G401 (cell line): ENCODE results near the gene BRAT1. TPM values are rescaled to one million over a fixed set of nuclear protein-coding genes. Genes with fewer than 3 reads are reported as not detected.

Source experiments
- DNase-seq: peaks from one replicate; pipeline ENCODE4 v3.0.0-alpha.2; 2015; ENCODE audit warnings: low spot score
- in situ Hi-C: cut with HindIII; loops from 2 replicates; pipeline ENCODE4 v1.10.0; 2016; ENCODE audit warnings: low sequenced_read_pairs, mixed read lengths
- total RNA-seq: library from RNA; depleted of rRNA; stranded (reverse); fragments of >200 nt; shearing (Covaris generic); gene quantifications from 2 replicates; pipeline ENCODE4 v1.2.3, GENCODE V29; 2014

Gene BRAT1
- total RNA-seq, 1 experiment from 2014 or later: 87.3 TPM

DNA sequence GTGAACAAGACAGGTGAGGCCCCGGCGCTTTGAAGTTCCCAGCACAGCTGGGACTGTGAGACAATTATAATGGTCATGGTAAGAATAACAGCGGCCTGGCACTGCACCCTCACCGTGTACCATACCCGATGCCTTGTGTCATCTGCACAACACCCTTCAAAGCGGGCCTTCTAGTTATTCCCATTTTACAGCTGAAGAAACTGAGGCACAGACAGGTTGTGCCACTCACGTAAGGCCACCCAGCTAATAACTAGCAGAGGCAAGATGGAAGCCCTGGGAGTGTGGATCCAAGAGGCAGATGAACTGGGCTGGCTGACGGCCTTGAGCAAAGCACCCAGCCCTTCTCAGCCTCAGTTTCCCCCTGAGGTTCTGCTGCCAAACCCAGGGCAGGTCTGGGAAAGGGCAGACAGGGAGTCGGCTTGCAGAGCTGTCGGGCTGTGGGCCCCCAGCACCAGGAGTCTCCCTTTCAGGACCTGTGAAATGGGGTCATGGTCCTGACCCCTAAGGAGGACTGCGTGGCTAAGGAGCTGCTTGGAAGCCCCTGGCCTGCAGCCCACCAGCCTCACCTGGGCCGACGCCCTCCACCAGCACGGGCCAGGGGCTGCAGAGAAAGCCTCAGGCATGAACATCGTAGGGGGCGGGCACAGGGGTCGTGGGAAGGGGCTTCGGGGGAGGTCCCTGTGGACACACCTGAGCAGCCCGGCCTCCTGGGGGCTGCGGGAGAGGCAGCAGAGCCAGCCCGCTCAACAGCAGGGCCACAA, 51.0 kb downstream of the BRAT1 start:
- DNase-seq: no peak
- in situ Hi-C loops: no loop called here

DNA sequence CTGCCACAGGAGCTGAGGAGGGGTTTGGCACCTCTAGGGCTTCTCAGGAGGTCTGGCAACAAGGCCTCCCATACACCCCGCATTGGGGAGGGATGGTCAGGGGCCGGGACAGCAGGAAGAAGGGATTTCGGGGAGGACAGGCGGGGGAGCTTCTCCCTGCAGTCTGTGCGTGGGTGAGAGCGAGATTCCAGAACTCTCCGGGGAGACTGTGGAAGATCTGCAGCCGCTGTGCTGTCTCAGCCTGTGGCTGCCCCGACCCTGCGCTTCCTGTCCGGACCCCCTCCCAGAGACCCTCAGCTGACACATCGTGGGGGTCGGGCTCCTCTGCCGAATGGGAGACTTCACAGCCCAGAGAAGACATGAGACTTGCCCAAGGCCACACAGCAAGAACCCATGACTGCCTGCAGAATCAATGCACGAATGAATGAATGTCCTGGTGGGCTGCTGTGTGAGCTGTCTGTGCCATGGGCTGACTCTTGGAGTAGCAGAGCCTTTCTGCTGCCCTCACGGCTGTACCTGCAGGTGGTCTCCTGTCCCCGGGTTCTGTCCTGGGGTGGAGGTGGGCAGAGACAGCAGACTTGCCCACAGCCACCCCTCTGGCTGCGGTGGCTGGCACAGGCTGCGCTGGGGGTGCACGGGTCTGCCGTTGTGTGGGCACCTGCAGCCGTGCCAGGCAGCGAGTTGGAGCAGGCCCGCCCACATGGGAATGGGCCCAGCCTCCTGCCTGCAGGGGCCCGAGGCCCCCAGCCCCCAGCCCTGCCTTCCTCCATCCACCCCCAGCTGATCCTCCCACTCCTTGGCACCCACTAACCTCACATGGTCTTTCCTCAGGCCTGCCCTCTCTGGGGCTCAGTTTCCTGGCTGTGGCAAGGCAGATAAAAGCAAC, 52.0 kb downstream of the BRAT1 start:
- DNase-seq: no peak
- in situ Hi-C loops: no loop called here

DNA sequence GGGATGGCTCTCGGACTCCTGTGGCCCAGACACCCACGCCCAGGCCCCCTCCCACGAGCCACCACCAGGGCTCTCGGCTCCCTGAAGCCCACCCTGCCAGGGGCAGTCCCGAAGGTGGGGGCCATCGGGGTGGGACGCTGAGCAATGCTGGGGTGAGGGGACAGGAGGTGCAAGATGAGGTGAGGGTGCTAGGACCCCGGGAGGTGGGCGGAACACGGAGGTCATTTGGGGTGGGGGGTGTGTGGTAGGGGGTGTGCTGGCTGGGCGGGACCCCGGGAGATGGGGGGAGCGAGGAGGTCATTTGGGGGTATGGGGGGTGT, 52.7 kb downstream of the BRAT1 start:
- DNase-seq: no peak
- in situ Hi-C loops: no loop called here

DNA sequence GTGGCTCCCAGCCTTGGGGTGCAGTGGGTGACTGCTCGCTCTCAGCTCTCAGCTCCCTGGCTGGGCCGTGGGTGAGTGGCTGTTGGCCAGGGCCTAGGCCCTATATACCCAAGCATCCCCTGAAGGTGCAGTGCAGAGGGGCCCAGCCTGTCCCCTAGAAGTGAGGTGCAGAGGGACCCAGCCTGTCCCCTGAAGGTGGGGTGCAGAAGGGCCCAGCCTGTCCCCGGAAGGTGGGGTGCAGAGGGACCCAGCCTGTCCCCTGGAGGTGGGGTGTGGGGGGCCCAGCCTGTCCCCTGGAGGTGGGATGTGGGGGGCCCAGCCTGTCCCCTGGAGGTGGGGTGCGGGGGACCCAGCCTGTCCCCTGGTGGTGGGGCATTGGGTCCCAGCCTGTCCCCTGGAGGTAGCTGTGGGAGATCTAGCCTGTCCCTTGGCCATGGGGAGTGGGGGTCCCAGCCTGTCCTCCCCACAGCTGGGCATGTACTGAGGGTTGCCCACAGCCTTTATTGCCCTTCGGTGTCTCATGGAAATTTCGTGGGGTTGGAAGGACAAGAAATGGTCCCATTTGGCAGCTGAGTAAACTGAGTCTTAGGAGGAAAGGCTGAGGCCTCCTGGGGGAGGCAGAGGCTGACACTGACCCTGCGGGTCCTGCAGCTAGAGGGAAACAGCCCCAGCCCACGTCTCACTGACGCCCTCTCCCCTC, 53.2 kb downstream of the BRAT1 start:
- in situ Hi-C loops: no loop called here
- DNase-seq: no peak

DNA sequence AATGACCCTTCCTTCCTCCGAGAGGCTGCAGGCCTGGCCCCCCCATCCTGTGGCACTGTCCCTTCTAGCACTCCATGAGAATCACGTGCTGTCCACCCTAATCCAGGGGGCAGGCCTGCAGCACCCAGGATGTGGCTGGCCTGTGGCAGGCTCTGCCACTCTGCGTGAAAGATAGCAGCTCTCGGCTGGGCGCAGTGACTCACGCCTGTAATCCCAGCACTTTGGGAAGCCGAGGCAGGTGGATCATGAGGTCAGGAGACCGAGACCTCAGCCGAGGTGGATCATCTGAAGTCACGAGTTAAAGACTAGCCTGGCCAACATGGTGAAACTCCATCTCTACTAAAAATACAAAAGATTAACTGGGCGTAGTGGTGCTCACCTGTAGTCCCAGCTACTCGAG, 54.6 kb downstream of the BRAT1 start:
- DNase-seq: no peak
- in situ Hi-C loops: no loop called here

DNA sequence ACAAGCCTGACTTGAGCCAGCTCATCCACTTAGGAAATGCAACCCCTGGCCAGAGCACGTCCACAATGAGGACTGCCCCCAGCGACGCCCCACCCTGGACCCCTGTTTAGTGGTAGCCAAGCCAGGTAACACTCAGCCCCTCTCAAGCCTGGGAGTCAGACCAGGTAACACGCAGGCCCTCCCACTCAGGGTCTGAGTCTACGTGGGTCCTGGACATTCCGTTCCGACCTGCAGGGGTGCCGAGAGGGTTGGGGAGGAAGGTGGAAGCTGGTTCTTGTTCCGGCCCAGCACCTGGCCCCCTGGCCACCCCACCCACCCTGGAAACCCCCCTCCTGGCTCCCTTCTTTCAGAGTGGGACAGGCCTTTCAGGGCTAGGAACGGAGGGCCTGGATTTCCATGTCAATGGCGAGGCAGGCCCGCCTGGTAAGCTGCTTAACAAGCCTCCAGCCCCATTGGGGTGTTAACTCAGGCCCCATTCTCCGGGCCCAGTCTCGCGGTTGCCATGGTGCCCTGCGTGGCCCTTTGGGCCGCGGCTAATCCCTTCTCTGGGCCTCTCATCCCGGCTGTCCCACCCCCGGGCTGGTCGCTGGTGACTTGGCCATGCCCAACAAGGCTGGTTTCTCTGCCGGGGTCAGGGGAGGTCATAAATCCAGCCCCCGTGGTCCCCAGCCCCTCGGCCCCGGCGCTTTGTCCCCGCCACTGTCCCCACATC, 55.4 kb downstream of the BRAT1 start:
- in situ Hi-C loops: no loop called here
- no peak for DNase-seq

DNA sequence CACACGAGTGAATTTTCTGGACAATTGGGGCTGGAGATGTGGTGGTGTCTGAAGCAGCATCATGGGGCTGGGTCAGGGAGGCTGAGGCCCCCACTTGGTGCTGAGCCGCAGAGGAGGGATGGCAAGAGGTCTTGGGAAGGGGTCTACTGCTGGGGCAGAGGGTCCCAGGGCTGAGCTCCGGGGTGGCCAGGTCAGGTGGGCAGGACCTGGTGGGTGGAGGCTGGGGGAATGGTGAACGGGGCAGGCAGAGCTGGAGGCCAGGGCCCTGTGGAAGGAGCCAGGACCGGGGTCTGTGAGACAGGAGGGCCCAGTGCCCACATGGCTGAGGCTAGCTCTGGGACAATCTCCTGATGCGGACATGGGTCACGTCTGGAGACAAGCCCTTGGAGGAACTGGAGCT, 56.1 kb downstream of the BRAT1 start:
- no peak for DNase-seq
- in situ Hi-C loops: no loop called here

DNA sequence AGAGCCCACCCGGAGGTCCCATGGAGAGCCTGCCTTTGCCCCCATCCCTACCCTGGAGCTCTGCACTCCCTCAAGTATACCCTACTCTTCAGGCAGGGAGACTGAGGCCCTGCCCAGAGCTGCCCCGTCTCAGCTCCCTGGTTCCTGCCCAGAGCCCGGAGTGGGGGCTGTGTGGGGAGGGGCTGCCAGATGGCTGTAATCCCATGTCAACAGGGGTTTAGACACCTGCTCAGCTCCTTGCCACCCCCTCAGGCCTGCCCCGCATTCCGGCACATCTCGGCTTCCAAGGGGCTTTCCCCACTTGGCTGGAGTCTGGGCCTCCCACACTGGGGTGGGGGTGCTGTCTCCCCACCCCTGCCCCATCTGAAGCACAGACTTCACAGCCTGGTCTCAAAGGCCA, 56.6 kb downstream of the BRAT1 start:
- no peak for DNase-seq
- in situ Hi-C loops: no loop called here

DNA sequence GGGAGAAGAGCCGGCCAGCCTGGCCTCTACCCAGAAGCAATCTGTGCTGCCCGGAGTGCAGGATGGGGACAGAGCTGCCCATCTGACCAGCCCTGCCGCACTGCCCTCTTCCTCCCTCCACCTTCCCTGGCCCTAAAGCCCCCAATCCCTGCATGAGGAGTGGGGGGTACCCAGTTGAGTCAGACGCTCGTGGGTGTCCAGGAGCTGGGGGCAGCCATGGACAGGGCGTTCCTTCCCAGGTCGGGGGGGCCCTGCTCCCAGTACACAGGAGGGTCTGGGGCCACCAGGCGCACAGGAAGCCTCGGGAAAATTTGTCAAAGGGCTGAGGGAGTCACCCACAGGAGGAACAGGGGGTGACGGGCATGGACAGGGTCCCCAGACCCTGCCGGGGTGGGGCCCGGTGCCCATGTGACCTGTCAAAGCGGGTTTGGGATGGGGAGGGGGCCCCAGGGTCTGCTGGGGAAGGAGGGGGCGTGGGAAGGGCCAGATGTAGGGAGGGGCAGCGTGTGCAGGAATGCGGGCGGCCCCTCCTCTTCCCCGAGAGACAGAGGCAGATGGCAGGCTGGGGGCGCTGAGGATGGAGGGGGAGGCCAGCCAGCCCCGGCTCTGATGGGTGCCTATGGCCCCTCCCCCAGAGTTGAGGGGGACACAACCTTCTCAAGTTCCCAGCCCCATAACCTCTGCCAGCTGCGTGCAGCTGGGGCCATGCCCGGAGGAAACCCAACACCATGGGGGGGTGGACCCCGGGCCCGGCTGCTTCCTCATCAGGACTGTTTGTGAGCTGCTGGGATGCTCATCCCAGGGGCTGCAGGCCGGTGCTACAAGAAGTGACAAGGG, 57.6 kb downstream of the BRAT1 start:
- in situ Hi-C loops: no loop called here
- no peak for DNase-seq

DNA sequence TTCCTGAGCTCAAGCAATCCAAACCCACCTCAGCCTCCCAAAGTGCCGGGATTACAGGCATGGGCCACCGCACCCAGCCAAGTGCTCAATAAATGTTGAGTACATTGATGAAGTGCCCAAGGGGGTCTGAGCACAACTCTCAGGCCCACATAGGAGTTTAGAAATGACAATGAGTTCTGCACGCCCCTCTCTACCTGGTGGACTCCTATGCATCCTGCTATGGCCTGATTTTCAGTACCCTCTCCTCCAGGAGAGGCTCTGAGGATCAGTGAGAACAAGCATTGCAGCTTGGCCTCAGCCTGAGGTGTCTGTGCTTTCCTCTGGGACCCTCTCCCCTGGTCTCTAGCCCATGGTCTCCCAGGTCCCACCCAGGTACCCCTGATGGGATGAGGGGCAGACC, 58.3 kb downstream of the BRAT1 start:
- in situ Hi-C loops: no loop called here
- no peak for DNase-seq

DNA sequence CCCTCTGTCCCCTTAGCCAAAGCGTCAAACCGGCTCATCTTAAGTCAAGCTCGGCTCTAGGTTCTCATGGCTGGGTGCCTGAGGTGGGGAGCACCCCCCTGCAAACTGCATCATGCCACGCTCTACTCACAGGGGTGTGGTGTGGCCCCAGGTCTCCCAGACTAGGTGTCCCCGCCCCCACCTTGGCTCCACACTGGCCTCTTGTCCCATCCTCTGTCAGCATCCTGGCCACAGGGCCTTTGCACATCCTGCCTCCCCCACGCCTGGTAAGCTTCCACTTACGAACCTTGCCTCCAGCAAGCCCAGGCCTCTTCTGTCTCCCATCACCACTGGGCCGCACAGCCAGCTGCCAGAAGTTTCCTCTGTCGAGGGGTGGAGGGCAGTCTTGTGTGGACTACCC, 58.9 kb downstream of the BRAT1 start:
- DNase-seq: no peak
- in situ Hi-C loops: no loop called here

DNA sequence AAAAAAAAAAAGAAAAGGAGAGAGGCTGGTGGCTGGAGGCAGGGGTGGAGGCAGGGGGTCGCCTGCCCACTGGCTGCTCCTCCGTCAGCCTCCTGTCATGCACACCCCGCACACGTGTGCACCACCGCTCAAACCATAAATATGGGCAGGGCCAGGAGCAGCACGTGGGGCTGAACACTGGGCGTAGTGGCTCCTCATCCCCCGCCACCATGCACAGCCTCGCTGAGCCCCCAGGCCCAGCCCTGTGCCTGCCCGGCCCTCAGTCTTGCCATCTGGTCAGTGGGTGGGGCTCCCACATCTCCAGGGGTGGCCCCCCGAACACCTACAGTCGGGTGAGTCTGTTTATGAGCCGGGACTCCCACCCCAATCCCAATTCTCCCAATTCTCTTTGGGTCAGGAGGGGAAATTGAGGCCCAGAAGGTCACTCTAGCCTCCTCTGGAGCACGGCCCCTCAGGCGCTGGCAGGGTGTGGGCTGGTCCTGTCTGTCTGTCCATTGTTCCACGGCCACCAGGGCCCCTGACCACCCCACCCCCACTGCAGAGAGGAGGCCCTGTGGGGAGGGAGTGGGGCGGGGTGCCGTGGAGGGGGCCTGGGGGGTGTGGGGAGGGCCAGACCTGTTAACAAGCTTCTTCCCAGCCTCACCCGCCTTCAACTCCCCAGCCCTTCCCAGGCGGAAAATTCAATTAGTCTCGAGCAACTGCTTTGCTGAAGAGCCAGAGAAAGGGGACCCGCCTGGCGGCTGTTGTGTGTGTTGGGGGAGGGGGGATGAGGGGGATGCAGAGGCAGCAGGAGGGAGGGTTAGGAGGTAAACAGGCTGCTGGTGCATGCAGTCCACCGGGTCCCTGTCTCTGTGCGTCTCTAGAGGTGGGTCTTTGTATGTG, 59.7 kb downstream of the BRAT1 start:
- DNase-seq: no peak
- in situ Hi-C loops: no loop called here

DNA sequence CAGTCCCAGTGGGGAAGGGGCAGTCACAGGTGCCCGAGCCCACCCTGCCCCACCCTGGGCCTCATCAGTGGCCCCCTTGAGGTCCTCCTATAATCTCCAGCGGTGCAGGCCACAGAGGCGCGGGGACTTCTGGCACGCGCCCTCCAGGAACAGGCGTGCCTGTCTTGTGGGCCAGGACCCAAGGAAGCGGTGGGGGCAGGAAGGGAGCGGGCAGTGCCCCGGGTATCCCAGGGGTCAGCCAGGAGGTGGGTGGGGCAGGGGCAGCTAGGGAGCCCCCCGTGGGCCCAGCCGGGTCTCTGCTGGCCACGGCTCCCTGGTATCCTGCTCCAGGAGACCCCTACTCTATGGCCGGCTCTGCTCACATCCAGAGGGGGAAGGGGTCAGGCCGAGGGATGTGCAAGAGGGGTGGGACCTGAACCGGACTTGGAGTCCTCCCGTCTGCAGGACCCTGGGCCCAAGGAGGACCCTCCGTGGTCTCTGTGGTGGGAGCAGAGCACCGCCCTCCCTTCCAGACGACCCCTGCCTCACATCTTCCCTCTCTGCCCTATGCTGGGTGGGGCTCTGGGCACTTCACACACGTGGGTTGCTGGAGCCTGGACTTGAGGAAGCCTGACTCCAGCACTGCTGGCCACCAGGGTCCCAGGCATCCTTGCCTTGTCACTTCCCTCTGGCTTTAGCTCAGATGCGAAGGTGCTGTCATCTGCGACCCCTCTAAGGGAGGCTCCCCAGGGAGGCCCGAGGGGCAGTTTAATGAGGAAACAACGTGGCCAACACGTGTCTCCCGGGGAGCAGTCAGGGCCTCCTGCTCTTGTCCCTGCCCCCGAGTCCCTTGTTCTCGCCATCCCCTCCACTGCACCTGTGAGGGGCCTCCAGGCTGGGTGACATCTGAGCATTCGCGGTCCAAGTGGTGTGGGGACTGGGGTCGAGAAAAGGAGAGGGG, 60.9 kb downstream of the BRAT1 start:
- in situ Hi-C loops: no loop called here
- no peak for DNase-seq

DNA sequence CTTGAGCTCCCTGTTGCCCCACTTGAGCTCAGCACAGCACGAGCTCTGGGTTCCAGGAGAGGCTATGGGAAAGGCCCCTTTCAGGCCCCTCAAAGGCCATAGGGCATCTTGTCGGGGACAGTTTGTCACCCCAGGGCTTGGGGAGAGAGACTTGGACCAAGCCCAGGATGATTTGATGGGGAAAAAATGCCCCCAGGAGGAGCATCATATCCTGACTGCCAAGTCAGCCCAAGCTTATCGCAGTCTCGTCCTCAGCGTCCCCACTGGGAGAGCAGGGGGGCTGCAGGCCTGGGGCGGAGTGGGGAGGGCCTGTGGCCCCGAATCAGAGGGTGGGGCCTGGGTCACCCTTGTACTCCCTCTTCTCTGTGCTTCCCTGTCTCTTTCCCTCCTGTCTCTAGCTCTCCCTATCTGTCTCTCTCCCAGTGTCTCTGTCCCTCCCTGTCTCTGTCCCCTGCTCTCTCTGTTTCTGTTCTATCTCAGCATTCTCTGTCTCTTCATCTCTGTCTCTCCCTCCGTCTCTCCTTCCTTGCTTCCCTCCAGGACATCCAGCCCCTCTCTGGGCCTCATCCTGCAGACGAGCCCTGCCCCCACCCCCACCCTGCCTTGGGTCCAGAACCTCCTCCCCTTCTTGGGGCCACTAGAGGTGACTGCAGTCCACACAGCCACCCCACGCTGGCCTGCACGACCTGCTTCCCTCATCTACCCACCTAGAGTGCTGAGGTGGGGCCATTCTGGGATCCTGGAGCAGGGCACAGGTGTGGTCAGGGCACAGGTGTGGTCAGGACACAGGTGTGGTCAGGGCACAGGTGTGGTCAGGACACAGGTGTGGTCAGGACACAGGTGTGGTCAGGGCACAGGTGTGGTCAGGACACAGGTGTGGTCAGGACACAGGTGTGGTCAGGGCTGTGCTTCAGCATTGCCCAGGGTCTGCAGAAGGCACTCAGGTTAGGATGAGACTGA, 61.8 kb downstream of the BRAT1 start:
- DNase-seq: no peak
- in situ Hi-C loops: no loop called here

DNA sequence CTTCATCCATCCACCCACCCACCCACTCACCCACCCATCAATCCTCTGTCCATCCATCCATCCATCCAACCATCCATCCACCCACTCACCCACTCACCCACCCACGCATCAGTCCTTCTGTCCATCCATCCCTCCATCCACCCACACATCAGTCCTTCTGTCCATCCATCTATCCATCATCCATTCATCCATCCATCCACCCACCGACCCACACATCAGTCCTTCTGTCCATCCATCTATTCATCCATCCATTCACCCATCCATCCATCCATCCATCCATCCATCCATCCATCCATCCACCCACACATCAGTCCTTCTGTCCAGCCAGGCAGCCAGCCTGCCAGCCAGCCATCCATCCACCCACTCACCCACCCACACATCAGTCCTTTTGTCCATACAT, 63.3 kb downstream of the BRAT1 start:
- in situ Hi-C loops: no loop called here
- no peak for DNase-seq

DNA sequence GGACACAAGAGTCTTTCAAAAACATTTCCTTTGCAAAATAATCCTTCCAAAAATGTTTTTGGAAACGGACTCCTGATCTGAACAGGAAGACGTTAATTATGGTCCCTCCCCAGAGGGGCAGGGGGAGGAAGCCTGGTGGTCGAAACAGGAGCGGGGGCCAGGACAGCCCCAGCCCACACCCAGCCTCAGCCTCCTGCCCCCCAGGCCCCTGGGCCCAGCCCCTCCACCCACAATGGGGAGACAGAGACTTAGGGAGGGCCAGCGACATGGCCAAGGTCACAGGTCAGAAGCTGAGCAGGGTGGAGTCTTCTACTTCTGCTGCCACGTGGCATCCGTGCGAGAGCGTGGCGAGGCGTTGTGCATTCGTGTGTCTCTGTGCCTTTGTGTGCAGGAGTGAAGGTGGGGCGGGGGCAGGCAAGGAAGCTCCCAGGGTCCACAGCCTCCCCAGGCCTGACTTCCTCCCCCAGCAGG, 65.1 kb downstream of the BRAT1 start:
- no peak for DNase-seq
- in situ Hi-C loops: no loop called here
